Keratinocyte (primary cell): Measurements from ENCODE around the gene CDKN2C. TPM values are rescaled to one million over a fixed set of nuclear protein-coding genes. Genes with fewer than 3 reads are reported as not detected.

Experiments used
- DNase-seq: peaks from one replicate; pipeline ENCODE4 v3.0.0-alpha.2; 2011; ENCODE audit warnings: low read depth, missing footprints, low spot score
- FAIRE-seq: peaks from 2 replicates; lab custom pipeline; 2011; peaks lifted over from hg19 to GRCh38; lab: Jason Lieb, UNC
- H2AFZ ChIP-seq: 2 replicates; pipeline ENCODE4 v1.6.0; 2012; ENCODE audit warnings: low read length, control low read depth, inconsistent platforms; ENCODE audit not compliant: control insufficient read depth
- H3K27ac ChIP-seq: 2 replicates; pipeline ENCODE4 v1.5.1; 2011; ENCODE audit warnings: low read length; ENCODE audit not compliant: control insufficient read depth, insufficient read depth
- H3K27me3 ChIP-seq: 3 replicates; pipeline ENCODE4 v1.6.0; 2011; ENCODE audit warnings: low read length; ENCODE audit not compliant: control insufficient read depth, insufficient read depth; ENCODE audit errors: extremely low read depth
- H3K36me3 ChIP-seq, 2 experiments: 2 replicates in 1 of 2; 3 replicates in 1 of 2; pipeline ENCODE4 v1.5.1; 2011; ENCODE audit warnings: low read length in 2 of 2, mild to moderate bottlenecking in 1 of 2; ENCODE audit not compliant: control insufficient read depth in 2 of 2, insufficient read depth in 2 of 2; ENCODE audit errors: extremely low read depth in 1 of 2
- H3K4me1 ChIP-seq: 3 replicates; pipeline ENCODE4 v1.5.1; 2011; ENCODE audit warnings: low read length; ENCODE audit not compliant: control insufficient read depth, insufficient read depth; ENCODE audit errors: extremely low read depth
- H3K4me2 ChIP-seq: 3 replicates; pipeline ENCODE4 v1.6.0; 2011; ENCODE audit warnings: low read depth, low read length; ENCODE audit not compliant: control insufficient read depth, insufficient read depth; ENCODE audit errors: extremely low read depth
- H3K4me3 ChIP-seq, 3 experiments: fragments of 200-600 bp in 1 of 3; sonication (generic) in 1 of 3; 2 replicates in 2 of 3; 3 replicates in 1 of 3; pipeline ENCODE4 v1.5.1; 2011 to 2016; ENCODE audit warnings: low read length in 3 of 3, mild to moderate bottlenecking in 3 of 3, control low read depth in 2 of 3, inconsistent platforms in 1 of 3, low read depth in 1 of 3, mixed read lengths in 1 of 3, mixed run types in 1 of 3, moderate library complexity in 1 of 3; ENCODE audit not compliant: control insufficient read depth in 2 of 3, insufficient read depth in 2 of 3; ENCODE audit errors: extremely low read depth in 1 of 3
- H3K79me2 ChIP-seq: 2 replicates; pipeline ENCODE4 v1.6.0; 2012; ENCODE audit warnings: low read length; ENCODE audit not compliant: control insufficient read depth, insufficient read depth
- H3K9ac ChIP-seq: 3 replicates; pipeline ENCODE4 v1.6.0; 2011; ENCODE audit warnings: low read length; ENCODE audit not compliant: control insufficient read depth, insufficient read depth; ENCODE audit errors: extremely low read depth
- H3K9me1 ChIP-seq: 3 replicates; pipeline ENCODE4 v1.6.0; 2011; ENCODE audit warnings: low read length; ENCODE audit not compliant: control insufficient read depth, insufficient read depth; ENCODE audit errors: extremely low read depth
- H3K9me3 ChIP-seq: 2 replicates; pipeline ENCODE4 v1.5.1; 2012; ENCODE audit warnings: low read depth, low read length; ENCODE audit not compliant: control insufficient read depth
- H4K20me1 ChIP-seq: 3 replicates; pipeline ENCODE4 v1.6.0; 2011; ENCODE audit warnings: low read length; ENCODE audit not compliant: control insufficient read depth, insufficient read depth; ENCODE audit errors: extremely low read depth
- EZH2 ChIP-seq: IDR thresholded peaks from one replicate; pipeline ENCODE4 v1.6.1; 2012; ENCODE audit warnings: inconsistent platforms, mild to moderate bottlenecking, low read length, moderate library complexity
- dilution Hi-C: fragments of 300-500 bp; cut with MboI; formaldehyde crosslinking; loops from one replicate; pipeline ENCODE4 v1.7.0; 2020; ENCODE audit warnings: low sequenced_read_pairs; ENCODE audit not compliant: extremely low pct_ligation_motif_present
- polyA plus RNA-seq, 5 experiments: library from polyadenylated mRNA; depleted of rRNA in 3 of 5; stranded (reverse) in 3 of 5; stranded (forward) in 1 of 5; unstranded in 1 of 5; fragments of >200 nt; gene quantifications; 1 replicate in 1 of 5; 2 replicates in 3 of 5; 3 replicates in 1 of 5; pipeline versions ENCODE4 v1.2.1 to v1.2.3, GENCODE V29; 2011 to 2012; ENCODE audit warnings: missing spikeins in 2 of 5, low read depth in 1 of 5, low replicate concordance in 1 of 5
- TF ChIP-seq, protein P1 (sequence below), 3 experiments: IDR thresholded peaks in 1 of 3; conservative IDR thresholded peaks in 1 of 3; optimal IDR thresholded peaks in 1 of 3; 2 replicates in 2 of 3; 3 replicates in 1 of 3; pipeline versions ENCODE3 to v1.5.1; 2011; ENCODE audit warnings: low read length in 3 of 3, mild to moderate bottlenecking in 3 of 3, moderate library complexity in 2 of 3, control low read depth in 1 of 3, inconsistent platforms in 1 of 3; ENCODE audit not compliant: insufficient read depth in 2 of 3; ENCODE audit errors: extremely low read depth in 1 of 3

Gene CDKN2C
- polyA plus RNA-seq, 1 donor (not counting 4 experiments of a cell fraction or from before 2014, with no cell fraction given), result 1.3 TPM

DNA sequence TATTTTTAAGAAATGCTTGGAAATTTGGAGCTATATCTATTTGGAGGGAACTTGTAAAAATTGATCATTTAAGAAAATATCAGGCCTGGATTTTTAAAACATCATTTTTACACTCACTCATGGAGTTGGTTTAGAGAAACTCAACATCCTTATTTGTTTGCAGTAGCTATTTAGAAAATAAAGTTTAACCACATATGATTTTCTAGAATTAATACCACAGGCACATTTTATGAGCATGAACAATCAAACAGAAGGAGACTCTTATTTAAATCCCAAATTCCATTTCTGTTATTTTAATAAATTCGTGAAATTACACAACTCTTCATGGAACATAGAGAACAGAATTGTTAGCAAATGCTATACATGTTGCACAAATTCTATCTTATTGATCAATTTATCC lies 3.2 kb downstream of the CDKN2C start:
- FAIRE-seq (no peak), DNase-seq (no peak)
- Histone ChIP-seq H3K27me3 (no peaks in the 10 kb centered on the region), H3K9ac (no peak overlapping the region), H3K79me2 (peaks cover 4% of the 10 kb centered on the region), H2AFZ (no peak overlapping the region), H4K20me1 (no peaks in the 10 kb centered on the region), H3K4me3 (no peak overlapping the region), H3K27ac (no peak overlapping the region), H3K9me3 (no peaks in the 10 kb centered on the region), H3K9me1 (no peaks in the 10 kb centered on the region), H3K4me1 (peaks cover 12% of the 10 kb centered on the region), H3K36me3 (no peaks in the 10 kb centered on the region), H3K4me2 (peak overlapping the region; percentile 53)
- no peak for TF ChIP-seq EZH2
- TF ChIP-seq, protein P1, sequence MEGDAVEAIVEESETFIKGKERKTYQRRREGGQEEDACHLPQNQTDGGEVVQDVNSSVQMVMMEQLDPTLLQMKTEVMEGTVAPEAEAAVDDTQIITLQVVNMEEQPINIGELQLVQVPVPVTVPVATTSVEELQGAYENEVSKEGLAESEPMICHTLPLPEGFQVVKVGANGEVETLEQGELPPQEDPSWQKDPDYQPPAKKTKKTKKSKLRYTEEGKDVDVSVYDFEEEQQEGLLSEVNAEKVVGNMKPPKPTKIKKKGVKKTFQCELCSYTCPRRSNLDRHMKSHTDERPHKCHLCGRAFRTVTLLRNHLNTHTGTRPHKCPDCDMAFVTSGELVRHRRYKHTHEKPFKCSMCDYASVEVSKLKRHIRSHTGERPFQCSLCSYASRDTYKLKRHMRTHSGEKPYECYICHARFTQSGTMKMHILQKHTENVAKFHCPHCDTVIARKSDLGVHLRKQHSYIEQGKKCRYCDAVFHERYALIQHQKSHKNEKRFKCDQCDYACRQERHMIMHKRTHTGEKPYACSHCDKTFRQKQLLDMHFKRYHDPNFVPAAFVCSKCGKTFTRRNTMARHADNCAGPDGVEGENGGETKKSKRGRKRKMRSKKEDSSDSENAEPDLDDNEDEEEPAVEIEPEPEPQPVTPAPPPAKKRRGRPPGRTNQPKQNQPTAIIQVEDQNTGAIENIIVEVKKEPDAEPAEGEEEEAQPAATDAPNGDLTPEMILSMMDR (optimal IDR thresholded peaks at IDR 0.05 in 1 of 3, IDR thresholded peaks at IDR 0.05 in 1 of 3, conservative IDR thresholded peaks at IDR 0.05 in 1 of 3; ENCODE audit: extremely low read depth in 1 of 3, insufficient read depth in 2 of 3, low read length in 3 of 3), result no peak
- dilution Hi-C loops, result no loop called here

GRCh38 chr1:50973875-50974617 lies 4.0 kb downstream of the CDKN2C start:
- Histone ChIP-seq H3K4me2 (peak overlapping the region; percentile 53), H3K27ac (no peak overlapping the region), H3K4me3 (no peak overlapping the region)

More at GRCh38 chr1:50973875-50974617, 4.0 kb downstream of the CDKN2C start:
- Histone ChIP-seq H2AFZ (peak overlapping the region; percentile 38), H3K9me1 (no peaks in the 10 kb centered on the region), H3K79me2 (peaks cover 4% of the 10 kb centered on the region), H3K9me3 (no peaks in the 10 kb centered on the region), H3K36me3 (no peaks in the 10 kb centered on the region), H3K9ac (no peak overlapping the region), H3K4me1 (peaks cover 19% of the 10 kb centered on the region), H3K27me3 (no peaks in the 10 kb centered on the region), H4K20me1 (no peaks in the 10 kb centered on the region)
- FAIRE-seq (no peak), DNase-seq (no peak)
- dilution Hi-C loops, result no loop called here
- TF ChIP-seq, protein P1 (optimal IDR thresholded peaks at IDR 0.05 in 1 of 3, IDR thresholded peaks at IDR 0.05 in 1 of 3, conservative IDR thresholded peaks at IDR 0.05 in 1 of 3; ENCODE audit: extremely low read depth in 1 of 3, insufficient read depth in 2 of 3, low read length in 3 of 3), result no peak
- TF ChIP-seq EZH2, result no peak
